K562 (cell line): ENCODE data around the gene IL13. TPM values are rescaled to one million over a fixed set of nuclear protein-coding genes. Genes with fewer than 3 reads are reported as not detected.

Experiments
- ATF7 ChIP-seq: fragments of 450-650 bp; IDR thresholded peaks from 2 replicates; pipeline ENCODE4 v1.7.1; 2014; ENCODE audit warnings: mild to moderate bottlenecking, moderate library complexity
- BRCA1 ChIP-seq, 2 experiments: fragments of 450-650 bp in 1 of 2; sonication (generic) in 1 of 2; formaldehyde crosslinking in 1 of 2; IDR thresholded peaks; 2 replicates each; pipeline versions ENCODE4 v1.5.0 to v1.6.1; 2017 to 2020; ENCODE audit warnings: mild to moderate bottlenecking in 1 of 2, missing genetic modification reagents in 1 of 2
- BRD4 ChIP-seq: fragments of 200-600 bp; sonication (generic); IDR thresholded peaks from 2 replicates; pipeline ENCODE4 v1.6.1; 2017; ENCODE audit warnings: inconsistent platforms
- BRD9 ChIP-seq: fragments of 450-650 bp; IDR thresholded peaks from 2 replicates; pipeline ENCODE4 v1.6.1; 2018; ENCODE audit warnings: low read depth; ENCODE audit not compliant: partially characterized antibody
- CBFA2T3 ChIP-seq: fragments of 450-650 bp; IDR thresholded peaks from 2 replicates; pipeline ENCODE4 v1.6.1; 2017
- CEBPG ChIP-seq, 3 experiments: fragments of 200-800 bp in 1 of 3; sonication (Bioruptor generic) in 1 of 3; sonication (generic) in 1 of 3; formaldehyde crosslinking in 1 of 3; IDR thresholded peaks in 2 of 3; conservative IDR thresholded peaks in 1 of 3; 2 replicates each; pipeline versions ENCODE4 v1.6.1 to v1.8.0; 2016 to 2022; ENCODE audit warnings: missing compliant biosample characterization in 2 of 3, missing genetic modification characterization in 2 of 3, mild to moderate bottlenecking in 1 of 3, missing genetic modification reagents in 1 of 3
- CREM ChIP-seq: IDR thresholded peaks from 2 replicates; pipeline ENCODE4 v1.6.1; 2014; ENCODE audit warnings: antibody characterized with exemption, low read depth
- DACH1 ChIP-seq: fragments of 450-650 bp; IDR thresholded peaks from 2 replicates; pipeline ENCODE4 v1.6.1; 2018; ENCODE audit not compliant: partially characterized antibody
- EP400 ChIP-seq: fragments of 450-650 bp; IDR thresholded peaks from 2 replicates; pipeline ENCODE4 v1.6.1; 2017; ENCODE audit warnings: antibody characterized with exemption, mild to moderate bottlenecking, moderate library complexity
- ETS2 ChIP-seq: IDR thresholded peaks from 2 replicates; pipeline ENCODE4 v1.6.1; 2016; ENCODE audit warnings: borderline replicate concordance, missing genetic modification characterization, mild to moderate bottlenecking, moderate library complexity, missing compliant biosample characterization; ENCODE audit not compliant: poor library complexity, severe bottlenecking
- FIP1L1 ChIP-seq: fragments of 200-400 bp; formaldehyde crosslinking; IDR thresholded peaks from 2 replicates; pipeline ENCODE4 v1.6.1; 2018; ENCODE audit warnings: mild to moderate bottlenecking, low read depth, low read length; ENCODE audit not compliant: poor library complexity, severe bottlenecking
- FOSL1 ChIP-seq: fragments of 200-800 bp; sonication (Bioruptor generic); conservative IDR thresholded peaks from 2 replicates; pipeline ENCODE4 v1.6.1; 2016; ENCODE audit warnings: missing genetic modification characterization, missing compliant biosample characterization
- FOXA3 ChIP-seq, 2 experiments: fragments of 450-650 bp in 1 of 2; sonication (generic) in 1 of 2; formaldehyde crosslinking; IDR thresholded peaks in 1 of 2; conservative IDR thresholded peaks in 1 of 2; 2 replicates each; pipeline versions ENCODE4 v1.4.0 to v1.8.0; 2020 to 2022; ENCODE audit warnings: mild to moderate bottlenecking in 2 of 2, missing genetic modification reagents in 1 of 2
- FOXM1 ChIP-seq, 2 experiments: fragments of 450-650 bp in 1 of 2; sonication (generic) in 1 of 2; formaldehyde crosslinking in 1 of 2; IDR thresholded peaks; 2 replicates each; pipeline versions ENCODE4 v1.6.1 to v1.9.0; 2017 to 2022; ENCODE audit warnings: low read depth in 2 of 2, mild to moderate bottlenecking in 2 of 2, missing genetic modification reagents in 1 of 2, moderate library complexity in 1 of 2
- GATA2 ChIP-seq: sonication (generic); formaldehyde crosslinking; IDR thresholded peaks from 2 replicates; pipeline ENCODE4 v1.4.0; 2020; ENCODE audit warnings: mild to moderate bottlenecking, missing genetic modification reagents
- GTF2E2 ChIP-seq: fragments of 200-800 bp; sonication (Bioruptor generic); IDR thresholded peaks from 2 replicates; pipeline ENCODE4 v1.6.1; 2016; ENCODE audit warnings: missing genetic modification characterization, missing compliant biosample characterization
- KLF1 ChIP-seq: fragments of 450-650 bp; IDR thresholded peaks from 2 replicates; pipeline ENCODE4 v1.6.1; 2016; ENCODE audit warnings: missing genetic modification characterization, missing compliant biosample characterization
- MAX ChIP-seq: sonication (generic); formaldehyde crosslinking; IDR thresholded peaks from 2 replicates; pipeline ENCODE4 v1.9.0; 2022; ENCODE audit warnings: mild to moderate bottlenecking, missing genetic modification reagents
- NCOA6 ChIP-seq: fragments of 450-650 bp; IDR thresholded peaks from 2 replicates; pipeline ENCODE4 v1.6.1; 2017; ENCODE audit warnings: mild to moderate bottlenecking
- NR1H2 ChIP-seq: sonication (generic); formaldehyde crosslinking; IDR thresholded peaks from 2 replicates; pipeline ENCODE4 v1.4.0; 2020; ENCODE audit warnings: mild to moderate bottlenecking, missing genetic modification reagents
- SAP30 ChIP-seq: fragments of 200-600 bp; sonication (generic); IDR thresholded peaks from 2 replicates; pipeline ENCODE4 v1.6.1; 2012; ENCODE audit warnings: borderline replicate concordance, low read depth, mild to moderate bottlenecking, moderate library complexity, low read length, control low read depth, inconsistent platforms; ENCODE audit not compliant: insufficient read depth, poor library complexity, severe bottlenecking
- SMARCA5 ChIP-seq: fragments of 450-650 bp; IDR thresholded peaks from 2 replicates; pipeline ENCODE4 v1.6.1; 2016
- TBL1XR1 ChIP-seq, 2 experiments: IDR thresholded peaks; 2 replicates each; pipeline ENCODE4 v1.6.1; 2012; ENCODE audit warnings: improper control_type of control experiment in 2 of 2, low read length in 2 of 2, mild to moderate bottlenecking in 1 of 2
- ZNF143 ChIP-seq: sonication (generic); formaldehyde crosslinking; IDR thresholded peaks from 2 replicates; pipeline ENCODE4 v1.9.0; 2022; ENCODE audit warnings: mild to moderate bottlenecking, missing genetic modification reagents
- ZNF146 ChIP-seq: IDR thresholded peaks from one replicate; pipeline ENCODE4 v1.6.1; 2018; ENCODE audit warnings: missing compliant biosample characterization; ENCODE audit not compliant: unreplicated experiment
- ZNF212 ChIP-seq: fragments of 450-650 bp; formaldehyde crosslinking; IDR thresholded peaks from 2 replicates; pipeline ENCODE4 v1.4.0; 2020; ENCODE audit warnings: mild to moderate bottlenecking
- ZNF354B ChIP-seq: fragments of 250-450 bp; sonication (Bioruptor Pico); IDR thresholded peaks from 2 replicates; pipeline ENCODE4 v1.4.0; 2020
- ZNF57 ChIP-seq: fragments of 450-650 bp; formaldehyde crosslinking; IDR thresholded peaks from 2 replicates; pipeline ENCODE4 v1.4.0; 2020; ENCODE audit warnings: mild to moderate bottlenecking, moderate library complexity
- ZNF668 ChIP-seq: fragments of 250-450 bp; sonication (Bioruptor Pico); IDR thresholded peaks from 2 replicates; pipeline ENCODE4 v1.8.0; 2022; ENCODE audit warnings: mild to moderate bottlenecking, inconsistent platforms
- ZZZ3 ChIP-seq: fragments of 450-650 bp; IDR thresholded peaks from 2 replicates; pipeline ENCODE4 v1.6.1; 2016; ENCODE audit warnings: antibody characterized with exemption, mild to moderate bottlenecking, moderate library complexity
- polyA plus RNA-seq, 8 experiments: library from polyadenylated mRNA; depleted of rRNA in 4 of 8; stranded (reverse) in 5 of 8; unstranded in 3 of 8; fragments of >200 nt; fragmentation: Nextera tagmentation in 2 of 8; fragmentation: Illumina TruSeq in 1 of 8; extraction: Ambion mirVana in 2 of 8; extraction: Trizol in 1 of 8; gene quantifications; 2 replicates each; pipeline versions ENCODE4 v1.2.1 to v1.2.3, GENCODE V29; 2011 to 2014; ENCODE audit warnings: inconsistent platforms in 1 of 8, missing spikeins in 1 of 8
- total RNA-seq, 7 experiments: library from RNA; depleted of rRNA in 6 of 7; stranded (reverse); fragments of >200 nt in 6 of 7; fragmentation: Illumina TruSeq in 2 of 7; extraction: Trizol in 2 of 7; gene quantifications; 2 replicates each; pipeline versions ENCODE4 v1.2.1 to v1.2.3, GENCODE V29; 2011 to 2021; ENCODE audit warnings: low replicate concordance in 1 of 7

The IL13 gene
- total and polyA plus RNA-seq, 9 of the 15 experiments (the other 6 are each of a cell fraction or from before 2014, with no cell fraction given), result not detected

GRCh38 chr5:132688536-132689339, 30.8 kb downstream of the IL13 start (continued):
- TF ChIP-seq MAX (CRISPR knock-in tag) (no peak), FIP1L1 (no peak), CBFA2T3 (peak; percentile 54), EP400 (no peak), DACH1 (no peak), BRD9 (no peak), ETS2 (no peak), KLF1 (no peak), TBL1XR1 (IDR thresholded peaks at IDR 0.05; ENCODE audit: low read length in 2 of 2) (peak in 1 of 2 experiments; percentile 44; a peak in 1 of 4 replicates), ZNF668 (CRISPR knock-in tag) (no peak), FOSL1 (tag) (peak; percentile 32; the same call in 1 of the 2 replicates), ZNF57 (CRISPR knock-in tag) (no peak), ZNF146 (CRISPR knock-in tag) (no peak), SAP30 (no peak), ZNF354B (no peak), ZNF143 (CRISPR knock-in tag) (no peak), ZNF212 (CRISPR knock-in tag) (no peak), BRCA1 (IDR thresholded peaks at IDR 0.05) (no peak), BRCA1 (CRISPR knock-in tag; IDR thresholded peaks at IDR 0.05) (no peak), SMARCA5 (no peak), CREM (no peak), FOXM1 (IDR thresholded peaks at IDR 0.05; ENCODE audit: low read depth) (0 out of 2 replicates have a peak, but pooled peaks have one; percentile 31), FOXM1 (CRISPR knock-in tag; IDR thresholded peaks at IDR 0.05; ENCODE audit: low read depth) (no peak), ATF7 (0 out of 2 replicates have a peak, but pooled peaks have one; percentile 16), FOXA3 (CRISPR knock-in tag; conservative IDR thresholded peaks at IDR 0.05 in 1 of 2, IDR thresholded peaks at IDR 0.05 in 1 of 2) (no peak), CEBPG (CRISPR knock-in tag; IDR thresholded peaks at IDR 0.05) (no peak), CEBPG (tag; conservative IDR thresholded peaks at IDR 0.05 in 1 of 2, IDR thresholded peaks at IDR 0.05 in 1 of 2) (peak in 1 of 2 experiments; percentile 47; a peak in 3 of 4 replicates), GTF2E2 (tag) (no peak), NR1H2 (CRISPR knock-in tag) (no peak), GATA2 (CRISPR knock-in tag) (no peak), ZZZ3 (no peak), BRD4 (no peak), NCOA6 (no peak)
